Karpas-422 (cell line): ENCODE measurements around the gene DSC1. TPM values are rescaled to one million over a fixed set of nuclear protein-coding genes. Genes with fewer than 3 reads are reported as not detected.

Experiments used
- DNase-seq: peaks from one replicate; pipeline ENCODE4 v3.0.0-alpha.2; 2015
- H2AFZ ChIP-seq: fragments of 200-600 bp; sonication (generic); 2 replicates; pipeline ENCODE4 v1.6.1; 2014; ENCODE audit warnings: antibody characterized with exemption, low read length, mixed read lengths
- H3K27ac ChIP-seq: fragments of 200-600 bp; sonication (generic); 2 replicates; pipeline ENCODE4 v1.5.1; 2014; ENCODE audit warnings: mild to moderate bottlenecking, low read length, moderate library complexity
- H3K27me3 ChIP-seq: fragments of 200-600 bp; sonication (generic); 2 replicates; pipeline ENCODE4 v1.6.1; 2014; ENCODE audit warnings: low read length, mixed read lengths
- H3K36me3 ChIP-seq: fragments of 200-600 bp; sonication (generic); 2 replicates; pipeline ENCODE4 v1.6.1; 2014; ENCODE audit warnings: low read length, mixed read lengths; ENCODE audit not compliant: insufficient read depth
- H3K4me1 ChIP-seq: fragments of 200-600 bp; sonication (generic); 2 replicates; pipeline ENCODE4 v1.6.1; 2014; ENCODE audit warnings: mild to moderate bottlenecking, low read length, mixed read lengths
- H3K4me2 ChIP-seq: fragments of 200-600 bp; sonication (generic); 2 replicates; pipeline ENCODE4 v1.6.1; 2014; ENCODE audit warnings: low read length, low read depth, mild to moderate bottlenecking; ENCODE audit not compliant: poor library complexity, severe bottlenecking
- H3K4me3 ChIP-seq: fragments of 200-600 bp; sonication (generic); 2 replicates; pipeline ENCODE4 v1.5.1; 2014; ENCODE audit warnings: mild to moderate bottlenecking, antibody characterized with exemption, low read length, mixed read lengths
- H3K79me2 ChIP-seq: fragments of 200-600 bp; sonication (generic); 2 replicates; pipeline ENCODE4 v1.6.1; 2014; ENCODE audit warnings: mild to moderate bottlenecking, low read length, mixed read lengths
- H3K9ac ChIP-seq: fragments of 200-600 bp; sonication (generic); 2 replicates; pipeline ENCODE4 v1.6.0; 2014; ENCODE audit warnings: low read length
- H3K9me2 ChIP-seq: fragments of 200-600 bp; sonication (generic), shearing (Covaris generic); replicated peaks from 2 replicates; pipeline ENCODE4 v1.6.0; 2014; ENCODE audit warnings: mild to moderate bottlenecking, low read length, moderate library complexity; ENCODE audit not compliant: insufficient read depth
- H3K9me3 ChIP-seq: fragments of 300-700, 200-600 bp; sonication (generic); 2 replicates; pipeline ENCODE4 v1.6.1; 2014; ENCODE audit warnings: low read length, mixed read lengths
- H4K20me1 ChIP-seq: fragments of 200-600 bp; sonication (generic); 2 replicates; pipeline ENCODE4 v1.6.1; 2014; ENCODE audit warnings: mild to moderate bottlenecking, antibody characterized with exemption, low read length, low read depth; ENCODE audit not compliant: insufficient read depth
- total RNA-seq: library from RNA; depleted of rRNA; stranded (reverse); fragments of >200 nt; shearing (Covaris generic); gene quantifications from 2 replicates; pipeline ENCODE4 v1.2.3, GENCODE V29; 2014; ENCODE audit warnings: low replicate concordance

DSC1 gene
- total RNA-seq, 1 experiment from 2014 or later: 2.4 TPM

DNA sequence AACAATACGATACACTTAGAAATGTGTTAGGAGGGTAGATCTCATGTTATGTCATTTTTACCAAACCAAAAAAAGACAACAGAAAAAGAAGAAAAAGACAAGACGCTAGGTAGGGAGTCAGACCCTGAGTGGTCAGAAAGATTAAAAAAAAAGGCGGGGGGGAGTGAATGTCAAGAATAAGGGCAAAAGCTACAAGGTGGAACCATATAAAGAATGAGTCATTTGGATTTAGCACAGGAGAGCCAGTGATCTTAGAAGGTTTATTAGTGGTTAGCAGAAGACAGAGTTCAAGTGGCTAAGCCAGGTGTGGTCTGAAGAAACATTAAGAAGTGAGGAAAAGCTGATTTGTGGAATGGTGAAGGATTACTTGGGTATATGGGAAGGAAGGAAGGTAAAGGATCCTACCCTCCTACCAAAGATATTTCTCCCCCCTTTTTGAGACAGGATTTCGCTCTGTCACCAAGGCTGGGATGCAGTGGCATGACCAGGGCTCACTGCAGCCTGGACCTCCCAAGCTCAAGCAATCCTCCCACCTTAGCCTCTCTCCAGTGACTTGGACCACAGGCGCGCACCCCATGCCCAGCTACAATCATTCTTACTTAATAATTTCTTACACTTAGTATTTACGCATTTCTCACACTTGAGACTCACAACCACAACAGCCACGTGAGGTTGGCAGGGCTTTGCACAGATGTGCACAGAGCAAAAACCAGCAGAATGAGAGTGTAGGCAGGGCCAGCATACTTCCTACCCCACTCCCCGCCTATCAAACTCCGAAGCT is 63.0 kb downstream of the DSC1 start:
- DNase-seq: no peak
- H3K36me3 ChIP-seq: no peaks in the 10 kb centered on the region
- H3K4me3 ChIP-seq: no peak overlapping the region
- H3K27ac ChIP-seq: no peak overlapping the region
- H3K4me2 ChIP-seq: no peak overlapping the region
- H3K9ac ChIP-seq: no peak overlapping the region
- no peaks in the 10 kb centered on the region for H4K20me1 ChIP-seq
- no peaks in the 10 kb centered on the region for H3K79me2 ChIP-seq
- H2AFZ ChIP-seq: no peak overlapping the region
- peaks cover 17% of the 10 kb centered on the region for H3K4me1 ChIP-seq
- H3K27me3 ChIP-seq: no peaks in the 10 kb centered on the region
- H3K9me3 ChIP-seq: no peaks in the 10 kb centered on the region
- no peaks in the 10 kb centered on the region for H3K9me2 ChIP-seq

DNA sequence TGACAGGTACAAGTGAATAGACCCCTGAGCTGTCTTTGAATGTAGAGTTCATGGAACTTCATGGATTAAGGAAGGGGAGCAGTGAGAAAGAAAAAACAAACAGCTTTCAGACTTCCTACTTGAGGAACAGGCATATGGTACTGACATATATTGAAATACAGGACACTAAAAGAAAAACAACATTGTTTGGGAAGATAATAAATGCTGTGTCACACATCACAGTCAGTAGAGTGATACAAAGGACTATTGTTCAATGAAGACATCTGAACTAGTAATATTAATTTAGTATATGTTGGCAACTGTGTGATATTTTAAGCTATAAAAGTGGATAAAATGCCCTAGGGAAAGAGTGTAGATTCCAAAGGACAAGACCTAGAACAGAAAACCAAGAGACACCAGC is 63.8 kb downstream of the DSC1 start:
- H3K4me1 ChIP-seq: peaks cover 12% of the 10 kb centered on the region
- no peak overlapping the region for H3K9ac ChIP-seq
- H3K27me3 ChIP-seq: no peaks in the 10 kb centered on the region
- H2AFZ ChIP-seq: no peak overlapping the region
- H3K9me3 ChIP-seq: no peaks in the 10 kb centered on the region
- H4K20me1 ChIP-seq: no peaks in the 10 kb centered on the region
- no peaks in the 10 kb centered on the region for H3K79me2 ChIP-seq
- H3K27ac ChIP-seq: no peak overlapping the region
- no peak overlapping the region for H3K4me3 ChIP-seq
- no peaks in the 10 kb centered on the region for H3K36me3 ChIP-seq
- no peaks in the 10 kb centered on the region for H3K9me2 ChIP-seq
- no peak for DNase-seq
- H3K4me2 ChIP-seq: no peak overlapping the region

DNA sequence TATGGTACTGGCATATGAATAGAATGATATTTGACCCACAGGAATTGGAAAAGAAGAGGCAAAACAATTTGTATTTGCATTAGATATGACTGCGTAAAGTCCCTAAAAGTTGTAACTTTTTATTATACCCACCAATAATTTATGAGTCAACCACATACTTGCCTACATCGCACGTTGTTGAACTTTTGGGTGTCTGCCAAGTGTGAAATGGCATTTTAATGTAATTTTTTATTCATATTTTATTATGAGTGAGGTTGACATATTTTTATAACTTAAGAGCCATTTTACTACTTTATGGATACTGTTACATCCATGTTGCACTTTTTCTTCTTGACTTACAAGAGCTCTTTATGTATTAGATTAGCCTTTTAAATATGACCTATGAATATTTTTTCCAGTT is 65.0 kb downstream of the DSC1 start:
- no peak overlapping the region for H3K4me2 ChIP-seq
- no peaks in the 10 kb centered on the region for H4K20me1 ChIP-seq

DNA sequence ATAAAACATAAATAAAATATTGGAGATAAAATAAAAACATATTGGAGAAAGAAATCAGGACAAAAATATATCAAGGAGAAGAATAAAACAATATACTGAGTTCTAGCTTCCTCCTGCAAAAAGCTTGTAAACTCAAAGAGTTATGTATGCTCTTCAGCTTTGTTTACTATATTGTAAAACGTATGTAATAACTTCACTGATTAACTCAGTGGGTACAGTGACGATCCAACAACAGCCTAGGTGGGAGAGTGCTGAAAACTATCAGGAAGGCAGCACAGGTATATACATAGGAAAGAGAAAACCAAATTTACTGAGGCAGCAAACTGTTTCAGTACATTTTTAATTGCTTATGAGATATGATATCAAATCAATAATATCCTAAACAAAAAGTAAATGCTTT is 68.8 kb downstream of the DSC1 start:
- H3K4me1 ChIP-seq: peaks cover 23% of the 10 kb centered on the region
- H3K4me2 ChIP-seq: no peak overlapping the region
- no peak overlapping the region for H2AFZ ChIP-seq
- H3K4me3 ChIP-seq: no peak overlapping the region
- H3K9me2 ChIP-seq: no peaks in the 10 kb centered on the region
- no peaks in the 10 kb centered on the region for H3K27me3 ChIP-seq
- H3K9me3 ChIP-seq: no peaks in the 10 kb centered on the region
- no peaks in the 10 kb centered on the region for H3K79me2 ChIP-seq
- H4K20me1 ChIP-seq: no peaks in the 10 kb centered on the region
- DNase-seq: no peak
- H3K27ac ChIP-seq: no peak overlapping the region
- H3K36me3 ChIP-seq: no peaks in the 10 kb centered on the region
- no peak overlapping the region for H3K9ac ChIP-seq

More for the DNA sequence above, 65.0 kb downstream of the DSC1 start:
- Histone ChIP-seq H3K4me3 (no peak overlapping the region), H3K9ac (no peak overlapping the region), H3K27ac (no peak overlapping the region), H3K27me3 (no peaks in the 10 kb centered on the region), H3K36me3 (no peaks in the 10 kb centered on the region), H3K9me2 (no peaks in the 10 kb centered on the region), H3K9me3 (no peaks in the 10 kb centered on the region), H2AFZ (no peak overlapping the region), H3K79me2 (no peaks in the 10 kb centered on the region), H3K4me1 (no peaks in the 10 kb centered on the region; the same call in 1 of the 2 replicates)
- no peak for DNase-seq

GRCh38 chr18:31093294-31093693 is 69.4 kb downstream of the DSC1 start:
- H3K4me3 ChIP-seq: no peak overlapping the region

DNA sequence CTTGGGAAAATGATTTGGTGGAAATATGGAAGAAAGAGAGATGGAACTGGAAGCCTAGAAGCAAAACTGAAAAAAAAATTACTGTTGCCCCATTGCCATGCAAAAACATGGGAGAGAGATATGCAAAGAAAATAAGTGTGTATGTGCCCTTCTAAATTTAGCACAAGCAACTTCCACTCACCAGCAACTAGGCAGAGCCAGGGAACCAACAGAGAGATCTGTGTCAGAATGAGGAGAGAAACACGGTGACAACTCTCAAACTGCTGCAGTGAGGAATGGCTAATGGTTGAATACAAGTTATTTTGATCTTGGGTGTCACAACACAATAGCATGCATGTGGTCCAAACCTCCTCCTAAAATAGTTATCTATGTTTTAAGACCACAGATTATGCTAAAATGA is 71.3 kb downstream of the DSC1 start:
- no peaks in the 10 kb centered on the region for H3K79me2 ChIP-seq
- no peaks in the 10 kb centered on the region for H3K9me2 ChIP-seq
- no peak overlapping the region for H3K4me3 ChIP-seq
- H3K36me3 ChIP-seq: no peaks in the 10 kb centered on the region
- peak overlapping the region; percentile 33 for H3K4me2 ChIP-seq
- H3K9ac ChIP-seq: no peak overlapping the region
- peak; percentile 47 for DNase-seq
- no peaks in the 10 kb centered on the region for H4K20me1 ChIP-seq
- H2AFZ ChIP-seq: peak overlapping the region; percentile 29
- no peak overlapping the region for H3K27ac ChIP-seq
- H3K27me3 ChIP-seq: no peaks in the 10 kb centered on the region
- H3K9me3 ChIP-seq: no peaks in the 10 kb centered on the region
- H3K4me1 ChIP-seq: peaks cover 23% of the 10 kb centered on the region

More at GRCh38 chr18:31093294-31093693, 69.4 kb downstream of the DSC1 start:
- no peak overlapping the region for H2AFZ ChIP-seq
- no peak overlapping the region for H3K27ac ChIP-seq
- H3K9me2 ChIP-seq: no peaks in the 10 kb centered on the region
- H3K27me3 ChIP-seq: no peaks in the 10 kb centered on the region
- H4K20me1 ChIP-seq: no peaks in the 10 kb centered on the region
- H3K4me1 ChIP-seq: peaks cover 23% of the 10 kb centered on the region
- no peak for DNase-seq
- H3K9ac ChIP-seq: no peak overlapping the region
- H3K36me3 ChIP-seq: no peaks in the 10 kb centered on the region
- no peak overlapping the region for H3K4me2 ChIP-seq
- H3K79me2 ChIP-seq: no peaks in the 10 kb centered on the region
- H3K9me3 ChIP-seq: no peaks in the 10 kb centered on the region

- Histone ChIP-seq H3K79me2 (no peaks in the 10 kb centered on the region), H3K27ac (no peak overlapping the region), H3K9me2 (no peaks in the 10 kb centered on the region), H3K4me3 (no peak overlapping the region), H3K36me3 (no peaks in the 10 kb centered on the region), H2AFZ (no peak overlapping the region), H3K4me1 (peaks cover 23% of the 10 kb centered on the region), H3K9ac (no peak overlapping the region), H3K9me3 (no peaks in the 10 kb centered on the region), H4K20me1 (no peaks in the 10 kb centered on the region), H3K4me2 (no peak overlapping the region), H3K27me3 (no peaks in the 10 kb centered on the region)
- DNase-seq: no peak
Measured at GRCh38 chr18:31088532-31088931, 74.1 kb downstream of the DSC1 start.

DNA sequence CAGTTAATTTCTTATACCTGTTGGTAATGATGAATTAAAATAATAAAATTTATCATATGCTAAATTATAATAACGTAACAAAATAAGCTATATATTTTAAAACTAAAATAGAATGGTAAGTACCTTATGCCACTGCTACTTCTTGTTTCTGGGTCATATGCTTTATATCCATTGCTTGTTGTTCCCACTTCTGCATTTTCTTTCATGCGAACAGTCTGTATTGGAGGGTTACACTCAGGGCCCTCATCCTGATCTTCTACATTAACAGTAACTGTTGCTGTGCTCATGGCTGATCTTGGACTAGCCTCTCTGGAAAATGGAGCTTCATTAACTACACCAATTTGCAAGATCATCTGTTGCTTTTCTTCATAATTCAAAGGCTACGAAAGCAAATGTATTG is 82.7 kb downstream of the DSC1 start:
- Histone ChIP-seq H3K4me2 (no peak overlapping the region), H3K4me3 (no peak overlapping the region), H4K20me1 (no peaks in the 10 kb centered on the region), H3K27ac (no peak overlapping the region), H3K9me2 (no peaks in the 10 kb centered on the region), H3K36me3 (no peaks in the 10 kb centered on the region), H3K9me3 (no peaks in the 10 kb centered on the region), H3K4me1 (peaks cover 11% of the 10 kb centered on the region), H2AFZ (no peak overlapping the region), H3K79me2 (no peaks in the 10 kb centered on the region), H3K27me3 (no peaks in the 10 kb centered on the region), H3K9ac (no peak overlapping the region)
- no peak for DNase-seq
